GM19239 (cell line): ENCODE results near the gene PHOX2A.

Experiments
- DNase-seq: peaks from one replicate; pipeline ENCODE4 v3.0.0; 2011; ENCODE audit warnings: low spot score; ENCODE audit not compliant: insufficient read length
- FAIRE-seq: peaks from 2 replicates; lab custom pipeline; 2011; peaks lifted over from hg19 to GRCh38; lab: Jason Lieb, UNC

PHOX2A gene

DNA sequence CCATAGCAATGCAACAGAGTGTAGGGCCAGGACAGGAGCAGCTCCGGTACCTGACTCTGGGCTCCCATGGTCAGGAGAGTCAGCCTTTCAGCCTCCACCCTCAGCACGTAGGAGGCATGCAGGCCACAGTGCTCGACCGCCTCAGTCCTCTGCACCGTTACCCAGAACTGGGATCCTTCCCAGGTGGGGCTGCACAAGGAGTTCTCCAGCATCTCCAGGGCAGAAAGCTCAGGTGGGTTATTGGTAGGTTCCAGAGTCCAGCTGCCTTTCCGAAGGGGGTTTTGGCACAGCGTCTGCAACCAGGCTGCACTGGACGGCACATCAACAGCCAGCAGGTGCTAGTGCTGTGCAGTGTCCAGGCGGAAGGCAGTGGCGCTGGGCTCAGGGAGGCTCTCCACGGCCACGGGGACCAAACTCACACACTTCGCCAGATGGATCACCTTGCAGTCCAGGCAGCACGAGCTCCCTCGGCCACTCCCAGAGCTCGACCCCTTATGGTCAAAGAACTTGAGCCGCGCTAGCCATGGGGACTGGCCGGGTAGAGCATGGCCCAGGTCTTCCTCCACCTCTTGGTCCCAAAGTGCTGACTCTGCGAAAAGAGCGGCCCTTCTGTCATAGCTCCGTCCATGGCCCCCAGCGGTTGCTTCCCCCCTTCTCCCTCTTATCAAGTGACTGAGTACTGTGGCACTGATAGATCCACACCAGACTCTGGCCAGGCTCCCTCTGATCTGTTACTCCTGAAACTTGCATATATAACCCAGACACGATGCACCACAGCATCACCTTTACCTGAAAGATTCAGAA, 6.9 kb upstream of the PHOX2A start:
- DNase-seq = no peak
- no peak for FAIRE-seq

GRCh38 chr11:72249961-72250360, 6.0 kb upstream of the PHOX2A start:
- no peak for FAIRE-seq
- no peak for DNase-seq

- no peak for FAIRE-seq
- no peak for DNase-seq
These were observed 3.6 kb upstream of the PHOX2A start for GRCh38 chr11:72247584-72247983.

GRCh38 chr11:72245263-72245816, 1.4 kb upstream of the PHOX2A start:
- DNase-seq = no peak
- no peak for FAIRE-seq

- FAIRE-seq (no peak), DNase-seq (no peak)
These were observed 636 bp upstream of the PHOX2A start for GRCh38 chr11:72244361-72245262.

DNA sequence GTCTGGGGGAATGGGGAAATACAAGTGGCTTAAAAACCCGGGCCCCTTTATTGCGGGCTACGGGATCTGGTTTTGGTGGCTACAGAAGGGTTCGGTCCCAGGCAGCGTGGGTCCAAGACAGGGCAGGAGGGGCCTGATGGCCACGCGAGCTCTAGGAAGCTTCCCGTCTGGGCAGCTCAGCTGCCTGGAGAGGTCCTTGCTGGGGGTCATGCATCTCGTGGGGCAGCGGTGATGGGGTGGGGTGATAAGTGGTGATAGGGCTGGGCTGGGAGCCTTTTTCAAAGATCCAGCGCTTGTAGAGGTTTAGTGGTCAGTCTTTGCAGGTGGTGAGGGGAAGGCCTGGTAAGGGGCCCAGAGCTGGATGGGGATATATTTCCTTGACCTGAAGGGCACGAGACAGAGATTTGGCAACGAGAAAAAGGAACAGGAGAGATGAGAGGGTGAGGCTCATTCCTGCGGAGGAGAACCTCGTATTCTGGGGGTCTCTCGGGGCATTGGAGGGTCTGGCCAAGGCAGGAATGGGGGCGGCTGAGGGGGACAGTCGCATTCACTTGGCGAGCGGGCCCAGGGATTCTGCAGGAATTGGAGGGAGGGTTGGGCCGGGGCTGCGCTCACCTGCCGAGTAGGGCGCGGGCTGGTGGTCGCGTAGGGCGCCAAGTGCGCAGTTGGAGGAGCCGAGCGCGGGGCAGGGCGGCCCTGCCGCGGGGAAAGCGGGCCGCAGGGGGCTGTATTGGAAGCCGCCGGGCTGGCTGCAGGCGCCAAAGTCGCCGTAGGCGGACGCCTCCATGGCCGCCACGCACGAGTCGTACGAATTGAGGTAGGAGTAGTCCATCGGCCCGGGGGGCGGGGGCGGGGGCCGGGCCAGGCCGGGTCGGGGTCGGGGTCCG, 560 bp downstream of the PHOX2A start:
- FAIRE-seq (no peak), DNase-seq (no peak)

DNA sequence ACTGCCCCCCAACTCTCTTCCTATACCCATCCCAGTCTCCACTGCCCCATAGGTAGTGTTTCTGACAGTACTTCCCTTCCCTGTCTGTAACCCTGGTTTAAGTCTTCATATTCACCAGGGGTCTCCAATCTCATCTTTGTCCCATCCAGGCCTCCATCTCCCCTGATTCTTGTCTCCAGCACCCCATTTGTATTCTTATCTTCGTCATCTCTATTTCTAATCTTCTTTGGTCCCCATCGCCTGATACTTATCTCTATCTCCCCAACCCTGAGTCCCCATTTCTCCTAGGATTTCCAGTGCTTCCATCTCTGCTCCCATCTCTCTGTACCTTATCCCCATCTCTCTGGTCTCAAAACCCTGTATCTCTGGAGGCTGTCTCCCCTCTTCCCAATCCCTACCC, 1.8 kb downstream of the PHOX2A start:
- DNase-seq (no peak), FAIRE-seq (no peak)

DNA sequence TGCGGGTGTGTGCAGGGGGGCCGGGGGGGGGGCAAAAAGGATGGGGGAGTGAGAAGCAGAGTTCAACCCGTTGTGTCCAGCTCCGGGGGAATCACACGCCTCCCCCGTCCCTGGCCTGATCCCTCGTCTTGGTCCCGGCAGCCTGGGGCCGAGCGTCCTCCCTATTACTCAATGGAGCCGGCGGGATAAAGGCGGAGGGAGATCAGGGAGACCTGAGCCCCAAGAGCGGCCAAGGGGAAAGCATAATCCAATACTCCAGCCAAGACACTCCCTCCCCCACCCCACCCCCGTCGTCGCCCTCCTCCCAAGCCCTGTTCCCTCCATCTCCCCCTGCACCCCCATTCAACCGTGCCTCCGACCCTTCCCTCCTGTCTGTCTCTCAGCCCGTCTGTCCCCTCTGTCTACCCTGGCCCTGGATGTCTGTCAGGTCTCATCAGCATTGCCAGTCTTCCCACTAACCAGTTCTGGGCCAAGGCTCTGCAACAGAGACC, 2.6 kb downstream of the PHOX2A start:
- no peak for FAIRE-seq
- DNase-seq = no peak

DNA sequence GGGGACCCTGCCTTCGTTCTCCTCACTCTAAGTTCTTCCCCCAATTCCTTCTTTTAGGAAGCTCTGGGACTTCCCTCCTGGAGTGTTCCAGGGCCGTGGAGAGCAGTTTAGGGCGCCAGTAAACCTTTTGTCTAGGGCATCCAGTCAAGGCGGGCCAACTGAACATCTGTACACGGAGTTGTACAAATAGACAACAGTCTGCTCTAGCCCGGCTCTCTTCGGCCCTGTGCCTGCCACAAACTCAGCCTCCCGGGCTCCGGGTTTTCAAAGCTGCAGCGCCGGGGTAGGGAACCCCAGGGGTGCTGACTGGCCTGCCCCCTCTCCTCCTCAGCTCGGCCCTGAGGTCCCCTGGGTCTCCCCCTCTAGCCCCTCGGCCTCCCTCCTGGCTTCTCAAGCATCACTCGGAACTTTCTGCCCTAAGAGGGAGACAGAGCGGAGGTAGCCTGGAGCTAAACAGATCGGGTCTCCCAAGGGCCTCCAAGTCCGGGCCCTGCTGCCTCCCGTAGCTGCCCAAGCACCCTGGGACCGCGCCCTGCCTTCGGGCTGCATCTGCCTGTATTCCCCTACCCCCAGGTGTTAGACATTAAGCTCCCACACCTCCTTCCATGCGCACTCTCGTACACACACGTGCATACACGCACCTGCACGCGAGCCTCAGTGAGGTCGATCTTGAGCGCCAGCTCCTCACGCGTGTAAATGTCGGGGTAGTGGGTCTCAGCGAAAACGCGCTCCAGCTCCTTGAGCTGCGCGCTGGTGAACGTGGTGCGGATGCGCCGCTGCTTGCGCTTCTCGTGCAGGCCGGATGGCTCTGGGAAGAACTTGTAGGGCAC, 3.3 kb downstream of the PHOX2A start:
- DNase-seq = no peak

GRCh38 chr11:72239849-72240460, 4.0 kb downstream of the PHOX2A start:
- DNase-seq (no peak), FAIRE-seq (no peak)

More for the DNA sequence above, 3.3 kb downstream of the PHOX2A start:
- FAIRE-seq = no peak

DNA sequence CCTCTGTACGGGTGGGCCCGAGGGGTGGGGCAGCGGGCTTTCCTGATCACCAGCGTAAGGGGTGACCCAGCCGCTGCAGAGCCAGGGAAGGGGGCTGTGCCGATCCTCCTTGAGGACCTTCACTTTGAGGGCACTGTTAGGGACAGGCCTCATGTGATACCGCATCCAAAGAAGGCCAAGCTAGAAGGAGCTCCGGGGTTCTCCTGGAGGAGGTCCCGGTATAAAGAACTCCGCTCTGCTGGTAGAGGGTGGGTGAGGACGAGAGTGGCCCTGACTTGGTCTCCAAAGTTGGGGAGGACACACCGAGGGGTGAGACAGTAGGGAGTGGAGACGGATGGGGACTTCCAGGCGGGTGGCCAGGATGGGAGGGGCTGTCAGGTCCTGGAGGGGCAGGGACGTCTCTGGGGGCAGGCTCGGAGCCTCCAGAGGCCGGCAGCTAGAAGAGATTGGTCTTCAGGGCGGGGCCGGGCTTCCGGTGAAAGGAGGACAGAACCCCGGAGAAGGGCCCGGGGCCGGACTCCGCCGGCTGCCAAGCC, 4.6 kb downstream of the PHOX2A start:
- no peak for DNase-seq
- no peak for FAIRE-seq

DNA sequence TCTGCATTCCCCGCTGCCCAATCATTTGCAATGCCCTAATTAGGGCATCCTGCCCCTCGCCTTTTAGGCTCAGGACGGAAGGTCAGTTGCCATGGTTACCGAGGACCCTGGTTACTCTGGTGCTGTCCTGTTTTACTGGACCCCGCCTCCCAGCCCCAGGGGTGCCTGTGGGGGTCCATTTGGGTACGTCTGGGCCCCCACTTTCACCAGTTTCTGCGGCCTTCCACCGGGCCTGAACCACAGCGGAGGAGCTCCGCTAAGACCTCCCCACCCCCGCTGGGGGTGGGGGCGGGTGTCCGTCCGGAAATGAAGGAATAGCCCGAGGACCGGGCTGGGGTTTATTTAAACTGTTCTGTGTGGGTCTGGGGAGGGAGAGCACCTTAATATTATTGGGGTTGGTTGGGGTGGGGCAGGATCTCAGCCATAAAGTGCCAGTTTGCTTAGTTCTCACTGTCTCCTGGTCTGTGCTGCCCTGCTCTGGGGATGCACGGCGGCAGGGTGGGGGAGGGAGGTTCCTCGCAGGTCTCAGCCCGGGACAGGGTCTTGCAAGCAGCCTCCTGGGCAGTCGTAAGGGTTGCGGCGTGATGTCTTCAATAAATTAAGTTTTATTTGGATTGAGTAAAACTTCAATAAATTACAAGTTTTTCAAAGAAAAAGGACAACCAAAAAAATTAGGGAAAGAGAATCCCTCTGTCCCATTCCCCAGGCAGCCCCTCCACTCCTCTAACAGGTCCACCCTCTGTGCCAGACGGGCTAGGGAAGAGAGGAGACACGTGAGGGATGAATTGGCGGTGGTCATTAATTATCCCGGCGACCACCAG, 5.3 kb downstream of the PHOX2A start:
- DNase-seq = no peak
- no peak for FAIRE-seq

- FAIRE-seq (peak; percentile 84), DNase-seq (peak; percentile 94)
These were observed 5.9 kb downstream of the PHOX2A start for GRCh38 chr11:72238040-72238450.

- DNase-seq = no peak
These were observed 6.7 kb downstream of the PHOX2A start for GRCh38 chr11:72237112-72237931.

GRCh38 chr11:72236774-72237111, 7.2 kb downstream of the PHOX2A start:
- FAIRE-seq (no peak), DNase-seq (no peak)

More at GRCh38 chr11:72237112-72237931, 6.7 kb downstream of the PHOX2A start:
- FAIRE-seq = no peak

DNA sequence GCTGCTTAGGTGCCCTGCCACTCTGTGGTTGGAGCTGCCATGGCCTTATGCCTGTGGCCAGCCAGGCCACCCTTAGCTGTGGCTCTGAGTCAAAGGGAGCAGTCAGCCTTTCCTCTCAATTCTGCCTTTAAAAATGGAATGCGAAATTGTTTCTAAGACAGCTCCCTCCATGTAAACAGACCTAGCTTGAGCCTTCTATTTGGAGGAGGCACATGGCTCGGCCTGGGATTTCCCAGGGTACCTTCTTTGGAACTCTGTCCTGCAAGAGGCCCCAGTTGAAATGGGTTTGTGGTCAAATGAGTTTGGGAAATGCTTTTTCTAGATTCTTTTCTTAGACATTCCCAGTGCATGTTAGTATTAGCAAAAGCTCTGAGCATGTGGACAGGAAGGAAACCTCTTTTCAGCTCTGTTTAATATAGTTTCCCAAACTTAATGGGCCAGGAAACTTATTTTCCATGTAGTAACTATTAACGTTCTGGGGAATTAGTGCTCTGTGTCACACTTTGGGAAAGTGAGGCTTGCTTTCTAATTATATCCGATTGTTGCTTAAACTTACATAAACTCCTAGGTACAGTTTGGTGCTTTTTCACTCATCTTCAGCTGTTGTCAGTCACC, 7.8 kb downstream of the PHOX2A start:
- no peak for DNase-seq
- FAIRE-seq = no peak
